AG09319 (cell line): ENCODE data around the gene NXPE2.

Source experiments
- DNase-seq: peaks from one replicate; pipeline ENCODE4 v3.0.0-alpha.2; 2010; ENCODE audit warnings: low read depth; ENCODE audit errors: extremely low read depth
- TF ChIP-seq, protein P1 (sequence below): IDR thresholded peaks from 2 replicates; pipeline ENCODE4 v1.5.1; 2011; ENCODE audit warnings: low read depth, mild to moderate bottlenecking, inconsistent platforms, low read length, moderate library complexity

The NXPE2 gene

DNA sequence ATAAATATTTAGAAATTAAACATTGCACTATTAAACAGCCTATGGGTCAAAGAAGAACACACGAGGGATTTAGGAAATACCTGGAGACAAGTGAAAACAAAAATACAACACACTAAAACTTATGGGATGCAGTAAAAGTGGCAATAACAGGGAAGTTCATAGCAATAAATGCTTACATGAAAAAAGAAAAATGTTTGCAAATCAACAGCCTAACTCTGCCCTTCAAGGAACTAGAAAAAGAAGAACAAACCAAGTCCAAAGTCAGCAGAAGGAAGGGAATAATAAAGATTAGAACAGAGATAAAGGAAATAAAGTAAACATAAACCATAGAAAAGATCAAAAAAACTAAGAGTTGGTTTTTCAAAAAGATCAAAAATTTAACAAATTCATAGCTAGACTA lies 31.6 kb downstream of the NXPE2 start:
- DNase-seq, result no peak
- TF ChIP-seq, protein P1, sequence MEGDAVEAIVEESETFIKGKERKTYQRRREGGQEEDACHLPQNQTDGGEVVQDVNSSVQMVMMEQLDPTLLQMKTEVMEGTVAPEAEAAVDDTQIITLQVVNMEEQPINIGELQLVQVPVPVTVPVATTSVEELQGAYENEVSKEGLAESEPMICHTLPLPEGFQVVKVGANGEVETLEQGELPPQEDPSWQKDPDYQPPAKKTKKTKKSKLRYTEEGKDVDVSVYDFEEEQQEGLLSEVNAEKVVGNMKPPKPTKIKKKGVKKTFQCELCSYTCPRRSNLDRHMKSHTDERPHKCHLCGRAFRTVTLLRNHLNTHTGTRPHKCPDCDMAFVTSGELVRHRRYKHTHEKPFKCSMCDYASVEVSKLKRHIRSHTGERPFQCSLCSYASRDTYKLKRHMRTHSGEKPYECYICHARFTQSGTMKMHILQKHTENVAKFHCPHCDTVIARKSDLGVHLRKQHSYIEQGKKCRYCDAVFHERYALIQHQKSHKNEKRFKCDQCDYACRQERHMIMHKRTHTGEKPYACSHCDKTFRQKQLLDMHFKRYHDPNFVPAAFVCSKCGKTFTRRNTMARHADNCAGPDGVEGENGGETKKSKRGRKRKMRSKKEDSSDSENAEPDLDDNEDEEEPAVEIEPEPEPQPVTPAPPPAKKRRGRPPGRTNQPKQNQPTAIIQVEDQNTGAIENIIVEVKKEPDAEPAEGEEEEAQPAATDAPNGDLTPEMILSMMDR, result no peak

DNA sequence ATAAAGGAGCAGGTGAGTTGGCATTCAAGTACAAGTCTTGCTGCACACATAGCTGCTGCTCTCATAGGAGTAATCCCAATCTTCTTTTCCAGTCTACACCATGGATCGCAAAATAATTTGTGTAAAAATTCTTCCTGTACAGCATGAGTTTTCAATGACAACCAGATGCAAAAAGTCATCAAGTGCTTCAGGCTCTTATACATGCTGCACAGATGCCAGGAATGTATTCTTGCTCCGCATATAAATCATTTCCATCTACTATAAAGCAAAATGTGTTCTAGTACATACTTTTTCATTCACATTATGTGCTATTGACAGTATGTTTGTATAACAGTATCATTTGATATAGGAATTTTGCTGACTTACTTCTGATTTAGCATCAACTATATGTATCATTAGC lies 35.4 kb downstream of the NXPE2 start:
- TF ChIP-seq, protein P1, result no peak

DNA sequence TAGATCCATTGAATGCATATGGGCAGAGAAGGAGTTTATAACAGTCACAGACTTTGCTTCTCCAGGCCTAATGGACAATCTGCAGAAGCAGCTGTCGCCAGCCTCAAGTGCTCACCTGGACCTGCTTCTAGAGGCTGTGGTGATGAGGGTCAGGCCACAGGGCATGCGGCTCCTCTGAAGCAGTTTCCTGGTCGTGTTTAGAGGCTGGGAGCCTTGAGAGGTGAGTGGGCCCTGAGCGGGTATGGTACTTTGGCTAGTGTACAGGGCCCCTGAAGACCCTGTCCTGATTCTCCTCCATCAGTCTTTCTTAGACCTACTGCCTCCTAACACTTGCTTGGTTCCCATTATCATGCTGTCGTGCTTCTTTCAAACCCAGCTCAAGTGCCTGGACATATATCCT lies 41.2 kb downstream of the NXPE2 start:
- TF ChIP-seq, protein P1, result no peak
- DNase-seq, result no peak

More for the DNA sequence above, 35.4 kb downstream of the NXPE2 start:
- DNase-seq, result no peak

DNA sequence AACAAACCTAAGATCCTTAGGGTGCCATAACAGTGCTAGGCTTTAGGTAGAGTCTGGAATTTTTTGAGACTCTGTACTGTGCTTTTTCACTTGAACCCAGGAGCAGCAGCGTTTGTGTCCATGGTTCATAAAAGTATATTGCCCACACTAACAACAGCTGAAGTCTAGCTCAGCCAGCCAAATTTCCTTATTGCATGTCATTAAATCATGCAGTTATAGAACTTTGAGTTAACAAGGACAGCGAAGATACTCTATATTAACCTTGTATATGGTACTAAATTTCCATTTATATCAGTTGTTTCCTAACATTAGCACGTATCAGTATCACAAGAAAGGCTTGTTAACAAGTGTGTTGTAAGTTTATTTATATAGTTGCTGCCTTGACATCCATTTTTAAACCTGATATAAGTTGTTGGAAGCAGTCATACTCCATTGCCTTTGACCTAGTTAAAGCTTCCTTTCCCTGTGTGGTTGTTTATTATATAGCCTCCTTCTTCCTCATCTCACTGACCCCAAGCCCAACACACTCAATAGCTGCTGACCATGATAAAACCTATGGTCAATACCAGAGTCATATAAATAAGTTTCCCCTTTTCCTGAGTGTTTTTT lies 46.7 kb downstream of the NXPE2 start:
- TF ChIP-seq, protein P1, result no peak
- DNase-seq, result no peak

DNA sequence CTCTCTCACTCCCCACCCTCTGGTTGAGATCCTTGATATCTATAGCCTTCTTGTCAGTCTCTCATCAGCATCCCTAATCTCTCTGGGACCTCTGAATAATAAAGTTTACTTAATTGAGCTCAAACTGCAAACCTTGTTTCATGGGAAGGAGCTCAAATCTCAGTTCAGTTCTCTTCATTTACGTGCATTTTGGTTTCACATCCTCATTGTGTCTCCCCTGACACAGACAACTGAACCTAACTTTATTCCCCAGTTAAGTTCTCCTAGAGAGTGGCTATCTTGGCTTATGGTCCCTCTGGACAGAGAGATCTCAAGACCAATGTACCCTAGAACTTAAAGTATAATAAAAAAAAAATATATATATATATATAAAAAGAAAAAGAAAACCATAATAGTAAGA lies 47.3 kb downstream of the NXPE2 start:
- no peak for DNase-seq
- TF ChIP-seq, protein P1, result no peak

DNA sequence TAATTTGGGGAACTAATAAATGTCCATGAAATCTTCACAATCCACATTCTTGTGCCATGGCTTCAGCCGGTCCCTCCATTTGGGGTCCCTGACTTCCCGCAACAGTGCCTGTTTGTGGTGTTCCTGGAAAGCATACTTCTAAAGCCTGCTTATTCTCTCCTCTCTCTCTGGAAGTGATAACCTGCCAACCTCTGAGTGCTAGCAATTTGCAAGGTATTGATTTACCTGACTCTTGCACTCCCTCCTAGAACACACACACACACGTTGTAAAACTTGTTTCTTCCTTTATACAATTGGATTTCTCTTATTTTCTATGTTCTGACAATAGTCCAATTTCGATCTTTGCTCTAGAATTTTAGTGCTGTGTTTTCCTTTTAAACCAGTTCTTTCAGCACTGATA lies 58.5 kb downstream of the NXPE2 start:
- TF ChIP-seq, protein P1, result no peak
- DNase-seq, result no peak

DNA sequence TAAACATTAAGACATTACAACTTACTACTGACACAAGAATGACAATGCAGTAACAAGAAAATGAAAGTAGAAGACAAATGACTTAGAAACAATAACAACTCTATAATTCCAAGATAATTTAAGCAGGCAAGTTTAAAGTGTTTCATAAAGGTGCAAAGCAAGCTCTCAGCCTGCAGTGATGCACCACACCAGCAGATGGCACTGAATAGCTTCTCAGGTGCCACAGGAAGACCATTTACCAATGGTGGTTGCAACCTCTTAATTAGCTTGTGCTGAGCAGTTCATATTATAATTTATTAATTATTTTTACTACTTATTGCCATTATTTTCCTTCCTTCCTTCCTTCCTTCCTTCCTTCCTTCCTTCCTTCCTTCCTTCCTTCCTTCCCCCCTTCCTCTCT lies 60.6 kb downstream of the NXPE2 start:
- DNase-seq, result no peak
- TF ChIP-seq, protein P1, result peak; percentile 45
